Measurements from ENCODE around the gene ATP1B2.

The ATP1B2 gene

DNA sequence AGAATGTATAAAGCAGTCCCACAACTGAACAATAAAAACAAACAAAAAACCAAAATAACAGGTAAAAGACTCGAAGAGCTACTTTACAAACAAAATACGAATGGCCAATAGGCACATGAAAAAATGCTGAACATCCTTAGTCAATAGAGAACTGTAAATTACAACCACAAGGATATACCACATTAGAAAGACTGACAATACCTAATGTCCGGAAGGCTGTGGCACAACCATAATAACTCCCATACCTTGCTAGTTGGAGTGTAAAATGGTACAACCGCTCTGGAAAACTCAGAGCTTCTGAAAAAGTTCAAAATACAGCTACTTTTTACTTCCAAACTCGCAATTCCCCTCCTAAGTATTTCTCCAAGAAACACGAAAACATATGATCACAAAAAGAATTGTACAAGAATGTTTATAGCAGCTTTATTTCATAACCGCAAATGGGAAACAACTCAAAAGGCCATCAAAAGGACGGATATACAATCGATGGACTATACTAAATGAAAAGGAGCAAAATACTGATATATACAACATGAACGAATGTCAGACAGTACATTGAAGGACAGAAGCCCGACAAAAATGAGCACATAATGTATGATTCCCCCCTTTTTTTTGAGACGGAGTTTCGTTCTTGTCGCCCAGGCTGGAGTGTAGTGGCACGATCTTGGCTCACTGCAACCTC is 34.3 kb downstream of the ATP1B2 start:
- TF ChIP-seq, protein P1, sequence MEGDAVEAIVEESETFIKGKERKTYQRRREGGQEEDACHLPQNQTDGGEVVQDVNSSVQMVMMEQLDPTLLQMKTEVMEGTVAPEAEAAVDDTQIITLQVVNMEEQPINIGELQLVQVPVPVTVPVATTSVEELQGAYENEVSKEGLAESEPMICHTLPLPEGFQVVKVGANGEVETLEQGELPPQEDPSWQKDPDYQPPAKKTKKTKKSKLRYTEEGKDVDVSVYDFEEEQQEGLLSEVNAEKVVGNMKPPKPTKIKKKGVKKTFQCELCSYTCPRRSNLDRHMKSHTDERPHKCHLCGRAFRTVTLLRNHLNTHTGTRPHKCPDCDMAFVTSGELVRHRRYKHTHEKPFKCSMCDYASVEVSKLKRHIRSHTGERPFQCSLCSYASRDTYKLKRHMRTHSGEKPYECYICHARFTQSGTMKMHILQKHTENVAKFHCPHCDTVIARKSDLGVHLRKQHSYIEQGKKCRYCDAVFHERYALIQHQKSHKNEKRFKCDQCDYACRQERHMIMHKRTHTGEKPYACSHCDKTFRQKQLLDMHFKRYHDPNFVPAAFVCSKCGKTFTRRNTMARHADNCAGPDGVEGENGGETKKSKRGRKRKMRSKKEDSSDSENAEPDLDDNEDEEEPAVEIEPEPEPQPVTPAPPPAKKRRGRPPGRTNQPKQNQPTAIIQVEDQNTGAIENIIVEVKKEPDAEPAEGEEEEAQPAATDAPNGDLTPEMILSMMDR (conservative IDR thresholded peaks at IDR 0.05; ENCODE audit: control insufficient read depth, insufficient read depth, low read depth, low read length), result no peak
- no peak for DNase-seq (ENCODE audit: low read depth)
- H3K4me3 ChIP-seq (ENCODE audit: control insufficient read depth, low read depth, low read length), result peak overlapping the region; percentile 99

DNA sequence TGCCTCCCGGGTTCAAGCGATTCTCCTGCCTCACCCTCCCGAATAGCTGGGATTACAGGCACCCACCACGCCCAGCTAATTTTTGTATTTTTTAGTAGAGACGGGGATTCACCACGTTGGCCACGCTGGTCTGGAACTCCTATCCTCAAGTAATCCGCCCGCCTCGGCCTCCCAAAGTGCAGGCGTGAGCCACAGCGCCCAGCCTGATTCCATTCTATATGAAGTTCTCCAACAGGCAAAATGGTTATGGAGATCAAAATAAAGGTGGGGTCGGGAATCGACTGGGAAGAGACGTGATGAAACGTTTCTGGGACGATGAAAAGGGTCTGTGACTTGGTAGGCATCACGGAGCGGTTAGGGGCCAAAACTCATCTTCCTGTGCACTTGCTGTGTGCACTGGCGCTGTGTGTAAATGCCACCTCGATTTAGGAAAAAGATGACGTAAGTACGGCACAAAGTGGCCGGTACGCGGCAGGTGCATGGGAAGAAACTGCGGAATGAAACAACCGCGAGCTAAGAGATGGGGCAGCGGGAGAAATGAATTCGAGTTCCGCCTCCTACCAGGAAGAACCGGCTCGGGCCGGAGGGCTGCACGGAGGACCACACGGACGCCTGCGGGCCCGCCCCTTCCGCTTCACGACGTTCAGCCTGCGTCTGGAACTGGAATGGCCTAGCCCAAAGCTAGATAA is 35.0 kb downstream of the ATP1B2 start:
- H3K4me3 ChIP-seq (ENCODE audit: control insufficient read depth, low read depth, low read length), result peak overlapping the region; percentile 99
- peak; percentile 92 for DNase-seq (ENCODE audit: low read depth)
- TF ChIP-seq, protein P1 (conservative IDR thresholded peaks at IDR 0.05; ENCODE audit: control insufficient read depth, insufficient read depth, low read depth, low read length), result no peak

DNA sequence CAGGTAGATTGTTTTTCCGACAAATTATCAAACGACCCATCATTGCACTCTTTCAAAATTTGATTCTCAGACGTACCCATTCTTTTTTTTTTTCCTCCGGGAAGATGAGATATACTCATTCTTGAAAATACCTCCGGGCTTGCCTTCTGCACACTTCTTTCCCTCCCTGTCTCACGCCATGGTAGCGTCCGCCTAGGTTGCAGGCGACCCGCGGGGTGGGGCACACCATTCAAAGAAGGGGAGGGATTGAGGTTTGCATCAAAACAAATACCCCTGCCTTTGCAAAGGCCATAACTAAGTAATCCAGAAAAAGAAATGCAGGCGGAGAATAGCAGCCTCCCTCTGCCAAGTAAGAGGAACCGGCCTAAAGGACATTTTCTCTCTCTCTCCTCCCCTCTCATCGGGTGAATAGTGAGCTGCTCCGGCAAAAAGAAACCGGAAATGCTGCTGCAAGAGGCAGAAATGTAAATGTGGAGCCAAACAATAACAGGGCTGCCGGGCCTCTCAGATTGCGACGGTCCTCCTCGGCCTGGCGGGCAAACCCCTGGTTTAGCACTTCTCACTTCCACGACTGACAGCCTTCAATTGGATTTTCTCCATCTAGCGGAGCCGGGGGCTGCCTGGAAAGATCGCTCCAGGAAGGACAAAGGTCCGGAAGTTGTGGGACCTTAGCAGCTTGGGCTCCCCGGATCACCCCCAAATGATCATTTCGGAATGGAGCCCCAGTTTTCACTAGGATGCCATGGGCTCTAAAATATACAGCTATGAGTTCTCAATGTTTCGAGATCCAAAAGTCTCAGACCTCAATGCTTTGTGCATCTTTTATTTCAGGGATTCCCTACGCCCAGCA is 35.7 kb downstream of the ATP1B2 start:
- peak; percentile 78 for DNase-seq (ENCODE audit: low read depth)
- H3K4me3 ChIP-seq (ENCODE audit: control insufficient read depth, low read depth, low read length), result peak overlapping the region; percentile 99
- TF ChIP-seq, protein P1 (conservative IDR thresholded peaks at IDR 0.05; ENCODE audit: control insufficient read depth, insufficient read depth, low read depth, low read length), result no peak

DNA sequence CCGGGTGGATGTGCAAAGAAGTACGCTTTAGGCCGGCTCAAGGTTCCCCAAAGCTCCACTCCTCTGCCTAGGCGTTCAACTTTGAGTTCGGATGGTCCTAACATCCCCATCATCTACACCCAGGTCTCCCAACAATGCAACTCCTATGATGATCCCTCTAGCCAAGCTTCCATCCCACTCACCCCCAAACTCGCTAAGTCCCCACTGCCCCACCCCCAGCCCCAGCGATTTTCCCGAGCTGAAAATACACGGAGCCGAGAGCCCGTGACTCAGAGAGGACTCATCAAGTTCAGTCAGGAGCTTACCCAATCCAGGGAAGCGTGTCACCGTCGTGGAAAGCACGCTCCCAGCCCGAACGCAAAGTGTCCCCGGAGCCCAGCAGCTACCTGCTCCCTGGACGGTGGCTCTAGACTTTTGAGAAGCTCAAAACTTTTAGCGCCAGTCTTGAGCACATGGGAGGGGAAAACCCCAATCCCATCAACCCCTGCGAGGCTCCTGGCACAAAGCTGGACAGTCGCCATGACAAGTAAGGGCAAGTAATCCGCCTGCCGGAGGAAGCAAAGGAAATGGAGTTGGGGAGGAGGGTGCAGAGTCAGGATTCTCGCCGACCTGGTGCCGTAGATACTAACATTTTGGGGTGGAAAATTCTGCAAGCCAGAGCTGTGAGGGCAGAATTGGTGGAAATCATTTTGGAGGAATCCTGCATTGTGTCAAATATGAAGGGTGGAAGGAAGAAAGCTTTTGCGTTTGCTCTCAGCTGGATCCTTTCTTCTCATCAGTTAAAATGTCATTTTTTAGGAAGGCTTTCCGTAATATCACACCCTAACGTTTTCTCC is 36.6 kb downstream of the ATP1B2 start, which contains the start of gene TP53:
TSS of gene TP53 (minus strand) at position 419 of the 836 bp plus-strand sequence. CDS start 10,896 bp downstream, outside the sequence.
- peak within 1 kb of the TSS; percentile 99 for H3K4me3 ChIP-seq (ENCODE audit: control insufficient read depth, low read depth, low read length)
- TF ChIP-seq, protein P1 (conservative IDR thresholded peaks at IDR 0.05; ENCODE audit: control insufficient read depth, insufficient read depth, low read depth, low read length), result no peak
- peak; percentile 91 for DNase-seq (ENCODE audit: low read depth)

DNA sequence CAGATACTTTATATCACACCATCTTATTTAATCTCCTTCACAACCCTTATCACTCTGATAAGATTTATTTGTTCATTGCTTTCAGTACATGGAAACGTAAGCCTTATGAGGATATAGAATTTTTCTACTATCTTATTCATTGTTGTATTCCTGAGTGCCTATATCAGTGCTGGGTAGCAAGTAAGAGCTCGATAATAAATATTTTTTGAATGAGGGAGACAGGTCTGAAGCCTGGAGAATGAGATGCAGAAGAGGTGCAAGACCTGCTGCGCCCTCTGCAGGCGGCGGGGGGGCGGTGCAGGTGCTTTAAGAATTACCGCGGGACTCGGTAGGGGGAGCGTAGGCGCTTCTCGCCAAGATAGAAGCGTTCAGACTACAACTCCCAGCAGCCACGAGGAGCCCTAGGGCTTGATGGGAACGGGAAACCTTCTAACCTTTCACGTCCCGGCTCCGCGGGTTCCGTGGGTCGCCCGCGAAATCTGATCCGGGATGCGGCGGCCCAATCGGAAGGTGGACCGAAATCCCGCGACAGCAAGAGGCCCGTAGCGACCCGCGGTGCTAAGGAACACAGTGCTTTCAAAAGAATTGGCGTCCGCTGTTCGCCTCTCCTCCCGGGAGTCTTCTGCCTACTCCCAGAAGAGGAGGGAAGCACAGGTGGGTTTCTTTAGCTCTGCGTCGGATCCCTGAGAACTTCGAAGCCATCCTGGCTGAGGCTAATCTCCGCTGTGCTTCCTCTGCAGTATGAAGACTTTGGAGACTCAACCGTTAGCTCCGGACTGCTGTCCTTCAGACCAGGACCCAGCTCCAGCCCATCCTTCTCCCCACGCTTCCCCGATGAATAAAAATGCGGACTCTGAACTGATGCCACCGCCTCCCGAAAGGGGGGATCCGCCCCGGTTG is 37.4 kb downstream of the ATP1B2 start, which contains the start of gene WRAP53:
TSS of gene WRAP53 (plus strand) at position 570 of the 900 bp plus-strand sequence. CDS start at position 742, 172 bp downstream.
- peak within 1 kb of the TSS; percentile 99 for H3K4me3 ChIP-seq (ENCODE audit: control insufficient read depth, low read depth, low read length)
- peak; percentile 99 for DNase-seq (ENCODE audit: low read depth)
- TF ChIP-seq, protein P1 (conservative IDR thresholded peaks at IDR 0.05; ENCODE audit: control insufficient read depth, insufficient read depth, low read depth, low read length), result peak; percentile 91
